Measurements from ENCODE around the gene CUX1. TPM values are rescaled to one million over a fixed set of nuclear protein-coding genes. Genes with fewer than 3 reads are reported as not detected.
A peak's percentile ranks its signal among the peaks of the same experiment; 100 is the strongest.
"Not testable (repeated sequence)": the region's sequence is repeated elsewhere in the genome, so short reads cannot be mapped to it uniquely, and the experiment has no call there.

The CUX1 gene
- total RNA-seq, 2 donors from 2014 or later = 8.6 to 23.3 TPM

- Mint-ChIP-seq H3K9me3 (peaks cover 0 to 5% of the 10 kb centered on the region in 2 donors), H3K27ac (peak overlapping the region in 1 of 2 donors; percentile 22), H3K36me3 (no peaks in the 10 kb centered on the region)
- DNase-seq (ENCODE audit: low spot score in 2 of 2) (no peak), ATAC-seq (no peak)
These were observed 227.2 kb downstream of the CUX1 start for GRCh38 chr7:102044641-102044983.

DNA sequence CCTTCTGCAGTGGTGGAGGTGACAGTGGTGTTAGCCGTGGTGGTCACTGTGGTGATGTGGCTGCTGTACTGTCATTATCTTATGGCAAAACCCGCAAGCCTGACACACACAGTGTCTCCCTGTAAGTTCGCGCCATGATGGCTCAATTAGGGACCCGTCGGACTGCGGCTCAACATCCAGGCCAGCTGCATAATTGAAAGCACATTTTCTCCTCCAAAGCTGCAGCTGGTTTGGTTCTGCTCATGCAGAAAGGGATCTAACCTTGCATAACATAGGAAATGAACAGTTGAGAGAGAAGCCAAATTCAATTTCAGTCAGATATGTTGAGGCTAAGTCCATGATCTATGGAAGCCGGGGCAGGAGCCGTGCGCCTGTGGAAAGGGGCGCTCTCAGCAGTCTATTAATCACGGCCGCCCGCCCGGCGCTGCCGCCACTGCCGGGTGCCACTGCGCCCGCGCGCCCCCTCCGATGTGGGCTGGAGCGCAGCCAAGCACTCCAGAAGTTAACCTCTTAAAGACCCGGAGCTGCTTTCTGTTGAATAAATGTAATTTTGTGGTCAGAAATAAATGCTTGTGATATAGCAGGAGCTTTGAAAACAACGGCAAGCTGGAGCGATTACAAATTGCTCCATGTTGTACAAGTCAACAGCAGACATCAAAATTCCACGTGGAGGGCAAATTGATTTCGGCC, 227.7 kb downstream of the CUX1 start:
- DNase-seq (ENCODE audit: low spot score in 2 of 2) (no peak), ATAC-seq (no peak)
- peak overlapping the region in 1 of 2 donors; percentile 22 for H3K27ac Mint-ChIP-seq
- no peaks in the 10 kb centered on the region for H3K36me3 Mint-ChIP-seq
- H3K9me3 Mint-ChIP-seq = peaks cover 0 to 1% of the 10 kb centered on the region in 2 donors

- DNase-seq (ENCODE audit: low spot score in 2 of 2) = no peak
- Mint-ChIP-seq H3K9me3 (no peaks in the 10 kb centered on the region), H3K27ac (no peak overlapping the region), H3K36me3 (no peaks in the 10 kb centered on the region)
- no peak for ATAC-seq
These were observed 228.4 kb downstream of the CUX1 start for GRCh38 chr7:102045681-102046372.

DNA sequence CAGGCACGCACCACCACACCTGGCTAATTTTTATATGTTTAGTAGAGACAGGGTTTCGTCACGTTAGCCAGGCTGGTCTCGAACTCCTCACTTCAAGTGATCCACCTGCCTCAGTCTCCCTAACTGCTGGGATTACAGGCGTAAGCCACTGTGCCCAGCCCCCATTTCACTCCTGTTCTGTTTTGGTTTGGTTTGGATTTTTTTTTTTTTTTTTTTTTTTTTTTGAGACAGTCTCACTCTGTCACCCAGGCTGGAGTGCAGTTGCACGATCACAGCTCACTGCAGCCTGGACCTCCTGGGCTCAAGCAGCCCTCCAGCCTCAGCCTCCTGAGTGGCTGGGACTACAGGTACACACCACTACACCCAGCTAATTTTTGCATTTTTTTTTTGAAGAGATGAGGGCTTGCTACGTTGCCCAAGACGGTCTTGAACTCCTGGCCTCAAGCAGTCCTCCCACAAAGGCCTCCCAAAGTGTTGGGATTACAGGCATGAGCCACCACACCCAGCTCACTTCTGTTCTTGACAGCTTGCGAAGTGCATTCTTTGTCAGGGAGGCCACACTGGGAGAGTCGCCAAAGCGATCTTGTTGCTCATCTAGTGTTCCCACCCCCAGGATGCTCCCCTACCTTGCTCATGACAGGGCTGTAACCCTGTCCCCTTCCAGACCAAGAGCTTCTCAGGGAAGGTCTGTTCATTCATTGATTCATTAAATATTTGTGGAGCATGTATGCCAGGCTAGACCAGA, 229.1 kb downstream of the CUX1 start:
- Mint-ChIP-seq H3K27ac (no peak overlapping the region), H3K9me3 (no peaks in the 10 kb centered on the region), H3K36me3 (no peaks in the 10 kb centered on the region)
- ATAC-seq (no peak), DNase-seq (ENCODE audit: low spot score in 2 of 2) (no peak)

- H3K9me3 Mint-ChIP-seq = no peaks in the 10 kb centered on the region
- no peak for ATAC-seq
- H3K36me3 Mint-ChIP-seq = no peaks in the 10 kb centered on the region
- H3K27ac Mint-ChIP-seq = no peak overlapping the region
- no peak for DNase-seq (ENCODE audit: low spot score in 2 of 2)
These were observed 229.7 kb downstream of the CUX1 start for GRCh38 chr7:102047167-102047566.

DNA sequence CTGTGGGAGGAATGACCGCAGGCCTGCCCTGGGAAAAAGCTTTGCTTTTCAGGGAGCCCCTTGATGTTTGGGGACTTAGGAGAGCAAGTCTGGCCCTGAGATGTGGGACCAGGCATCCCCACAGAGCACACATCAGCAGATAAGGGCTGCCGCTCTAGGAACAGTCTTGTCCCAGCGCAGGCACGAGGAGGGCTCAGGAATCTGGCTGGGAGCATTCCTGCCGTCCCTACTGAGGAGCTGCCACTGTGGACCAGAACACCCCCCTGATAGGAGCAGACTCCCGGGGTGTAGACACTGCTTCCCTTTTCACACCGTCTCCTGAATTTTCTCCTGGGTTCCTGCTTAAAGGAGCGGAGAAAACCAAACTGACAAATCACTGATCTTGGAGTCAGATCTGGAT, 232.3 kb downstream of the CUX1 start:
- peaks cover 0 to 5% of the 10 kb centered on the region in 2 donors for H3K9me3 Mint-ChIP-seq
- DNase-seq (ENCODE audit: low spot score in 2 of 2) (no peak), ATAC-seq (no peak)
- H3K27ac Mint-ChIP-seq = no peak overlapping the region
- peaks cover 7 to 11% of the 10 kb centered on the region in 2 donors for H3K36me3 Mint-ChIP-seq

DNA sequence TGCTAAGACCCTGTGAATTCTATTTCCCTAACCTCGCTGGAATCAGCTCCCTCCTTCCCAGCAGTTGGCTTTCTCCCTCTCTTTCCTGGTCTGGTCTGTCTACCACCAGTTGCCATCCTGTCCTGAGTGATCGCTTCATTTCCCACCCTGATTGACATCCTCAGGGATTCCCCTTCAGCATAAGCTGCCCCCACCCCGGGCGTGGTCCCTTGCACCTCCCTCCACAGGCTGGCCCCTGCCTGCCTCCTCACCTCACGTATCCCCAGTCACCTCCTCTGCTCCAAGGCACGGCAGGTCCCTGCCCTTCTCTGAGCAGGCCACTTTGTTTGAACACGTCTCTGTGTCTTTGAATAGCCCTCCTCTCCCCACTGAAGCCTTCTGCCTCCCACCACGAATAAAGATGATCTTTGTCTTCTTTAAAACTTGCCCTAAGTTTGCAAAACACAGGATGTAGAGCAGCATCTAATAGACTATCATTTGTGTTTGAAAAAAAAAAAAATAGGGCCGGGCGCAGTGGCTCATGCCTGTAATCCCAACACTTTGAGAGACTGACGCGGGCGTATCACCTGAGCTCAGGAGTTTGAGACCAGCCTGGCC, 233.5 kb downstream of the CUX1 start:
- H3K27ac Mint-ChIP-seq = no peak overlapping the region
- peaks cover 5 to 10% of the 10 kb centered on the region in 2 donors for H3K9me3 Mint-ChIP-seq
- H3K36me3 Mint-ChIP-seq = peaks cover 17 to 18% of the 10 kb centered on the region in 2 donors
- no peak for ATAC-seq
- no peak for DNase-seq (ENCODE audit: low spot score in 2 of 2)

- H3K27ac Mint-ChIP-seq; DNase-seq (ENCODE audit: low spot score in 2 of 2); ATAC-seq: not testable (repeated sequence)
- peaks cover 17 to 19% of the 10 kb centered on the region in 2 donors for H3K36me3 Mint-ChIP-seq
- H3K9me3 Mint-ChIP-seq = peaks cover 5 to 11% of the 10 kb centered on the region in 2 donors
These were observed 234.3 kb downstream of the CUX1 start for GRCh38 chr7:102051736-102052135.

- ATAC-seq (no peak), DNase-seq (ENCODE audit: low spot score in 2 of 2) (no peak)
- peaks cover 17 to 19% of the 10 kb centered on the region in 2 donors for H3K36me3 Mint-ChIP-seq
- H3K9me3 Mint-ChIP-seq = peaks cover 5 to 11% of the 10 kb centered on the region in 2 donors
- H3K27ac Mint-ChIP-seq = no peak overlapping the region
These were observed 236.7 kb downstream of the CUX1 start for GRCh38 chr7:102054158-102054557.

GRCh38 chr7:102055181-102055976, 238.0 kb downstream of the CUX1 start:
- Mint-ChIP-seq H3K27ac (peak overlapping the region in 1 of 2 donors; percentile 72), H3K9me3 (peaks cover 5 to 11% of the 10 kb centered on the region in 2 donors), H3K36me3 (peaks cover 17 to 19% of the 10 kb centered on the region in 2 donors)
- no peak for ATAC-seq
- no peak for DNase-seq (ENCODE audit: low spot score in 2 of 2)

GRCh38 chr7:102059524-102059923, 242.1 kb downstream of the CUX1 start:
- ATAC-seq = no peak
- Mint-ChIP-seq H3K36me3 (peaks cover 9 to 13% of the 10 kb centered on the region in 2 donors), H3K27ac (no peak overlapping the region), H3K9me3 (peaks cover 5 to 6% of the 10 kb centered on the region in 2 donors)
- no peak for DNase-seq (ENCODE audit: low spot score in 2 of 2)

DNA sequence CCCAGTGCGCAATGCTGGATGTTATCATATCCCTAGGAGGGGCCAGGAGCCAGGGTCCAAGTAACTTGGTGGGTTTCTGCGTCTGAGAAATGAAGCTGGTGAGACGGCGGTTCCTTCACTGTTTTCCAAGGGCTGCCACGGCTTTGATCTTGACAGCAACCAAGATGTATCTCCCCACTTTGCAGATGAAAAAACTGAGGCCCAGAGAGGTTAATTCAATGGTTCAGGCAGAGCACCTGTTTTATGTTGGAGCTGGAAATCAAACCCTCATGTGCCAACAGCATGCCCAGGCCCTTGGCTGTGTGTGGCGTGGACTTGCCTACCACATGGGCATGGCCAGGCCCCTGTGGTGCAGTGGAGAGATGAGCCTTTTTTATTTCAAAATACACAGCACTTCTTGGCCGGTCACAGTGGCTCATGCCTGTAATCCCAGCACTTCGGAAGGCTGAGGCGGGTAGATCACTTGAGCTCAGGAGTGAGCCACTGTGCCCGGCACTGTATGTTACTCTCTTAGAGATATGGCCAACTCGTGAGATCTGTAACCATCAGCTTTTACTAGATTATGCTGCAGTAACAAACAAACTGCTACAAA, 244.0 kb downstream of the CUX1 start:
- no peaks in the 10 kb centered on the region for H3K36me3 Mint-ChIP-seq
- H3K9me3 Mint-ChIP-seq = no peaks in the 10 kb centered on the region
- no peak overlapping the region for H3K27ac Mint-ChIP-seq
- ATAC-seq (no peak), DNase-seq (ENCODE audit: low spot score in 2 of 2) (no peak)

DNA sequence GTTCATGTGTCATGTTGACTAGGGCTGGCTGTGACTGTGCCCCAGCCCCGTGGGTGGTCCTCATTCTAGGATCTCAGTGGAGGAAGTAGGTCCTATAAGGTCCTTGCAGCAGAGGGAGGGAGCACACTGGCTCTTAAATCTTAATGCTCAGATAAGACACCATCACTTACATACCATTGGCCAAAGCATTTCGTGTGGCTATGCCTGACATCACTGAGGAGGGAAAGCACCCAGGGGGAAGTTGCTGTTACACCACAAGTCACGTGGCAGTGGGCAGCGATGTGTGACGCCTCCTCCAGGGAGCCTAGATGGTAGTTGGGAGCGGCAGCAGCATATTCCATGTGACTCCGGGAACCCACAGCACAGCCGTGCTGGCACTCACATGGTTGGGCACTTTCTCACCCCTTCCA, 244.6 kb downstream of the CUX1 start:
- peak in 1 of 2 donors; percentile 34 for DNase-seq (ENCODE audit: low spot score in 2 of 2)
- peak in 1 of 2 donors; percentile 34 for ATAC-seq
- Mint-ChIP-seq H3K9me3 (no peaks in the 10 kb centered on the region), H3K27ac (no peak overlapping the region), H3K36me3 (no peaks in the 10 kb centered on the region)

DNA sequence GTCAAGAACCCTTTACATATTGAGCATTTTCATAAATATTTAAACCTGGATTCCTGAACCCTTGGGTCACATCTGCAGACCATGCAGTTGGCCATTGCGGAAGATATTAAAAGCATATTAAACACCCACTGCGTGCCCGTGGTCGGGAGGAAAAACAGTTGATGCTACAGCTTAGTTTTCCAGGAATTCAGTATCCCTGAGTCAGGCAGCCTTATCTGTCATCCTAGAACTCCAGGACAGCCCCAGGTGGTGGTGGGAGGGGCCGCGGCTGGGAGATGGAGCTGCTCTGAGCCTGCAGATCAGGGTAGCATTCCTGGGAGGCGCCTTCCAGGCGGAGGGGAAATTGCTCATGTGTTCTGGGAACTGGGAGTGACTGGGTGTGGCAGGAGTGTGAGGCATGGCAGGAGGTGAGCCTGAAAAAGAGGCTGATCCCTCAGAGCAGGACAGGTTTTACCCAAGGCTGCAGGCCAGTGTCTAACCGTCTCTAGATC, 246.3 kb downstream of the CUX1 start:
- DNase-seq (ENCODE audit: low spot score in 2 of 2) (no peak), ATAC-seq (no peak)
- Mint-ChIP-seq H3K27ac (no peak overlapping the region), H3K9me3 (no peaks in the 10 kb centered on the region), H3K36me3 (peaks cover 0 to 1% of the 10 kb centered on the region in 2 donors)

- DNase-seq (ENCODE audit: low spot score in 2 of 2) = no peak
- peaks cover 0 to 7% of the 10 kb centered on the region in 2 donors for H3K36me3 Mint-ChIP-seq
- no peak overlapping the region for H3K27ac Mint-ChIP-seq
- no peaks in the 10 kb centered on the region for H3K9me3 Mint-ChIP-seq
- ATAC-seq = no peak
These were observed 247.1 kb downstream of the CUX1 start for GRCh38 chr7:102064361-102065025.

All from activated naive CD4-positive, alpha-beta T cell treated with anti-CD3 and anti-CD28 coated beads, Interleukin-2, amount 50 U/mL, for 72 hours (primary cell).